LNCaP clone FGC (cell line): ENCODE data around the gene MBLAC1.

ENCODE experiments used
- DNase-seq: peaks from one replicate; pipeline ENCODE4 v3.0.0-alpha.2; 2011; ENCODE audit warnings: low read depth
- H3K4me3 ChIP-seq: 2 replicates; pipeline ENCODE4 v1.5.1; 2011; ENCODE audit warnings: mild to moderate bottlenecking, low read depth, low read length, control low read depth
- CTCF ChIP-seq: IDR thresholded peaks from 2 replicates; pipeline ENCODE4 v1.5.1; 2012; ENCODE audit warnings: mild to moderate bottlenecking; ENCODE audit not compliant: control insufficient read depth, insufficient read depth; ENCODE audit errors: extremely low read depth

MBLAC1 gene

GRCh38 chr7:100148225-100148558 lies 21.4 kb downstream of the MBLAC1 start:
- peak overlapping the region; percentile 99 for H3K4me3 ChIP-seq
- no peak for DNase-seq
- TF ChIP-seq CTCF, result no peak

- DNase-seq, result peak; percentile 99
Measured at GRCh38 chr7:100148559-100149328, 22.0 kb downstream of the MBLAC1 start, which contains the start of gene LAMTOR4. TSS of gene LAMTOR4 (plus strand) at chr7:100148918. CDS start at chr7:100148973, 55 bp downstream.

GRCh38 chr7:100152404-100152803 lies 25.6 kb downstream of the MBLAC1 start:
- H3K4me3 ChIP-seq, result no peak overlapping the region
- TF ChIP-seq CTCF, result no peak
- no peak for DNase-seq

More at GRCh38 chr7:100148559-100149328, 22.0 kb downstream of the MBLAC1 start, which contains the start of gene LAMTOR4:
- no peak for TF ChIP-seq CTCF
- peak within 1 kb of the TSS; percentile 99 for H3K4me3 ChIP-seq

- no peak overlapping the region for H3K4me3 ChIP-seq
- DNase-seq, result no peak
- no peak for TF ChIP-seq CTCF
Measured at GRCh38 chr7:100152937-100153666, 26.3 kb downstream of the MBLAC1 start.

- TF ChIP-seq CTCF, result no peak
- no peak for DNase-seq
- H3K4me3 ChIP-seq, result no peak overlapping the region
Measured at GRCh38 chr7:100153708-100154535, 27.2 kb downstream of the MBLAC1 start.

- TF ChIP-seq CTCF, result no peak
- no peak overlapping the region for H3K4me3 ChIP-seq
- no peak for DNase-seq
Measured at GRCh38 chr7:100154651-100155491, 28.1 kb downstream of the MBLAC1 start.
